Renal cortical epithelial cell (primary cell): ENCODE measurements around the gene SPDYE1. TPM values are rescaled to one million over a fixed set of nuclear protein-coding genes. Genes with fewer than 3 reads are reported as not detected.
"Not testable (repeated sequence)": the region's sequence is repeated elsewhere in the genome, so short reads cannot be mapped to it uniquely, and the experiment has no call there.

Source experiments
- DNase-seq: peaks from one replicate; pipeline ENCODE4 v3.0.0-alpha.2; 2011; ENCODE audit warnings: low read depth
- total RNA-seq: library from RNA; depleted of rRNA; stranded (reverse); fragments of >200 nt; gene quantifications from 2 replicates; pipeline ENCODE4 v1.2.3, GENCODE V29; 2014

Gene SPDYE1
- total RNA-seq, 1 donor from 2014 or later = not detected

DNA sequence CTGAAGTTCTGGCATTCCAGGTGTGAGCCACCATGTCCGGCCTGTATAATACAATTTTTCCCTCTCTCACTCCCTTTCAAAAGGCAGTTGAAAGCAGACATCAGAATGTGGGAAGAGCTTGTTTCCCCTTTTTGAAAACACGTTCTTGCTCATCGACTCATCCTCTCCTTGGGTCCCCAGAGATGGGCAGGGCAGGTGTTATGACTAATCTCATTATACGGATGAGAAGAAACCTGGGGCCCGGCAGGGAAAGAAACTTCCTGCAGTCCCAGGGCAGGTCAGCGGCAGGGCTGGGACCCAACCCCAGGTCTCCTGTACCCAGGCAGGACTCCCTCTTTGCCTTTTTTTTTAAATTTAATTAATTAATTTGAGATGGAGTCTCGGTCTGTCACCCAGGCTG lies 4.8 kb upstream of the SPDYE1 start:
- DNase-seq = peak; percentile 73

DNA sequence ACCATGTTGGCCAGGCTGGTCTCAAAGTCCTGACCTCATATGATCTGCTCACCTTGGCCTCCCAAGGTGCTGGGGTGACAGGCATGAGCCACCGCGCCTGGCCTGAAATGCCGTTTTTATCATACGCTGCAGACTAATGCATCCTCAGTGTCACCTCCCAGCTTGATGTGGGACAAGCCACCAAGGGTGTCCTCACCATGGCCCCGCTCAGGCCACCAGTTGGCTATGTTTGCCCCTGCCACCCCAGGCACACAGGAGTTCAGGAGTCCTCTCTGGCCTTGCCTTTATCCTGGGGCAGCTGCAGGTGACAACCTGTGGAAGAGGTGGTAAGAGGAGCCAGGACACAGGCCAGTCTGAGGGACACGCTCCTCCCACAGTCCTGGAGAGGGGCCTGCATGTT lies 3.0 kb upstream of the SPDYE1 start:
- DNase-seq = not testable (repeated sequence)

DNA sequence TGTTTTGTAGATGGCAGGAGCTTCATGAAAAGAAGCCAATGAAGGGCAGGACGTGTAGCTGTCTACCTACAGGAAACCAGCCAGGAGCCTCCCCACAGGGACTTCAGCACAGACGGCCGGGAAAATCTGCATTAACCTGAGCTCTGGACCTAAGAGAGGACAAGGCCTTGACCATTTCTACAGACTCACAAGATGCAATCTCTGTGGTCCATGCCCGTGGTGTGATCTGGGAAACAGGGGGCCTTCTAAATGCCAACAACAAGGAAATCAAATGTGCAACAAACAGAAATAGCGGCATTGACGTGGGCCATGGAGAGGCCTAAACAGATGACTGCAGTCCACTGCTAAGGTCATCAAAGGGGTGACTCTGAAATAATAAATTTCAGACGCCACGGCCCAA lies 14.4 kb downstream of the SPDYE1 start:
- DNase-seq = not testable (repeated sequence)

DNA sequence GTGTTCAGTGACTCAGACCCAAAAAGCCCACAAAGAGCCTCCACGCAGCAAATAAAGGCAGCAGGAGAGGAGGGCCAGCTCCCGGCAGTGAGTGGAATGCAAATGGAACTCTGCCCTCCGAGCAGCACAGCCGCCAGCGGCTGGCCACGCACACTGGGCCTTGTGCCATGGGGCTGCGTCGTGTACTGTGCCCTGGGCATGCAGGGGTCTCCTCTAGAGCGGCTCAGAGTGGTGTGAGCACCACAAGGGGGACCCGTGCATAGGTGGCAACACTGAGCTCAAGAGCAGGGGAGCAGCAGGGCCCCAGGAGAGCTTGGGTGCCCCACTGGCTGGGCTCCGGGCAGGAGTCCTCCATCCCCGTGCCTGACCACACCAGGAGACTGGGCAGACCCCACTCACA lies 17.4 kb downstream of the SPDYE1 start:
- DNase-seq = not testable (repeated sequence)

DNA sequence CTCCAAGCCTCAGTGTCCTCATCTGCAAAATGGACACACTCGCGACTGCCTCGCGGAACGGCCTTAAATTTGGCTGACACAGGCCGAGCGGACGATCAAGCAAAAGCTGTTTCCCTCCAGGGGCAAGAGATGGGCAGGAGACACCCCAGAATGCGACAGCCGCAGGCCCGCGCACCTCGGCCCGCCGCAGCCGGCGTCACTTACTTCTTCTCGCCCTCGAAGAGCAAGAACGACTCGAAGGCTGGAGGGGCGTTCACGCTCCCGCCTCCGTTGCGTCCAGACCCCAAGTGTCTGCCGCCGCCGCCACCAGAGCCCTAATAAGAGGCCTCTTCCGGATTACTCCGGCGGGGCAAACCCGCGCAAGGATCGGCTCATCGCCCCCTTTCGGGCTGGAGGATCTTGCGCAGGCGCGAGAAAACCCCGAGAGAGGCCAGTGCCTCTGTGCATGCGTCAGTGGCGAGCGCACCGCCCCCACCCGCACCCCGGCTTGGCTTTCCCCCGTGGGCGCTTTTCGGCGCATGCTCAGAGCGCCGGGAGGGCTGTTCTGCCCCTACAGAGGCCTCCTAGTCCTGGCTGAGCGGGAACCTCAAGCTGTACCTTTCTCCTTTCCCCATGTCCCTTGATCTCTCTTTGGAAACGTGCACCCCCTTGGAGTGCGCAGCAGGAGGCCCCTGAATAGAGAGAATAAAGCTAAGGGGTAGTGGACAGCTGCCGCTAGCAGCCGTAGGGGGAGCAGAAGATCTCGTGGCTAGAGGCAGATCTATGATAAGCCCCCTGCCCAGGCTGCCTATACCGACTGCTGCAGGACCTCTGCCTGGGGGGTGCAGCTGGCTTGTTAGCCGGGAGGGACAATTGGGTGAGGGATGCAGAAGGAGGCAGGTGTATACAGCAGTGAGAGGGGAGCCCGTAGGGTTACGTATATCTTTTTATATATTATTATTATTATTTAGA lies 21.4 kb downstream of the SPDYE1 start:
- peak; percentile 78 for DNase-seq

DNA sequence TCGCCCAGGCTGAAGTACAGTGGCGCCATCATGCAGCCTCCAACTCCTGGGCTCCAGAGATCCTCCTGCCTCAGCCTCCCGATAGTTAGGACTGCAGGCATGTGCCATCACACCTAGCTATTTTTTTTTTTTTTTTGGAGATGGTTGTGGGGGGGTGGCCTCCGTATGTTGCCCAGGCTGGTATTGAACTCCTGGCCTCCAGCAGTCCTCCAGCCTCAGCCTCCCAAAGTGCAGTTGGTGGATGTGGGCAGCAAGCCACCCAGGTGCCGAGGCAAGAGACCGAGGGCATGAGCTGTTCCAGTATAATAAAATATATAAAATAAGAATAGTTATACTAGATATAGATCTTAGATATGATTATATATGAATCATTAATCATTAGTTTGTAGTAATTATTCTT lies 22.1 kb downstream of the SPDYE1 start:
- DNase-seq = not testable (repeated sequence)

DNA sequence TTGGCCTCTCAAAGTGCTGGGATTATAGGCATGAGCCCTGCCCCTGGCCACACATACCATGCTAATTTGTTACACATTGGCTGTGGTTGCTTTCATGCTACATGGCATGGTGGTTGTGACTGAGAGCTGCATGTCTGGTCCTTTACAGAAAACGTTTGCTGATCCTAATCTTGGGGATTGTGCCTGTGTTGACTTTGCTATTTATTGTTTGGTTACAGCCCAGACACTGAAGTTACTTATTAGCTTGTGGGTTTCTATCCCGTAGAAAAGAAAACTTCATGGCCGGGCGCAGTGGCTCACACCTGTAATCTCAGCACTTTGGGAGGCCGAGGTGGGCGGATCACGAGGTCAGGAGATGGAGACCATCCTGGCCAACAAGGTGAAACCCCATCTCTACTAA lies 24.4 kb downstream of the SPDYE1 start:
- DNase-seq = not testable (repeated sequence)

DNA sequence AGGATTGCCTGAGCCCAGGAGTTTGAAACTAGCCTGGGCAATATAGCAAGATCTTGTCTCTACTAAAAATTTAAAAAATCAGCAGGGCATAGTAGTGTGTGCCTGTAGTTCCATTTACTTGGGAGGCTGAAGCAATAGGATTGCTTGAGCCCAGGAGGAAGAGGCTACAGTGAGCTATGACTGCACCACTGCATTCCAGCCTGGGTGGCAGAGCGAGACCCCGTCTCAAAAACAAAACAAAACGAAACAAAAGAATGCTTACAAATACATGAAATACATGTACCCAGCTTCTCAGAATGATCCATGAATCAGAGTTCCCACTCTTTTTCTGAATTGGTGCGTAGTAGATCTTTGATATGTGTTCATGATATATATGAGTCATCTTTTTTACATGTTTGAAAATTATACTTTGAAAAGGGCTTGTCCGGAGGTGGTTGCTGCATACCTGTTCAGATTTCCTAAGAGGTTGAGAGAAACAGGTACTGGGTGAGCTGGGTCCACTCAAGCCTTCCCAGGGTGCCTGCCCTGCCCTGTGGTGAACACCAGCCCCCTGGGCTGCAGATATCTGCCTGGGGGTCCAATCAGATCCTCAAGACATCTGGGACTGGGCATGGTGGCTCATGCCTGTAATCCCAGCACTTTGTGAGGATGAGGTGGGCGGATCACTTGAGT lies 25.2 kb downstream of the SPDYE1 start:
- DNase-seq = not testable (repeated sequence)

DNA sequence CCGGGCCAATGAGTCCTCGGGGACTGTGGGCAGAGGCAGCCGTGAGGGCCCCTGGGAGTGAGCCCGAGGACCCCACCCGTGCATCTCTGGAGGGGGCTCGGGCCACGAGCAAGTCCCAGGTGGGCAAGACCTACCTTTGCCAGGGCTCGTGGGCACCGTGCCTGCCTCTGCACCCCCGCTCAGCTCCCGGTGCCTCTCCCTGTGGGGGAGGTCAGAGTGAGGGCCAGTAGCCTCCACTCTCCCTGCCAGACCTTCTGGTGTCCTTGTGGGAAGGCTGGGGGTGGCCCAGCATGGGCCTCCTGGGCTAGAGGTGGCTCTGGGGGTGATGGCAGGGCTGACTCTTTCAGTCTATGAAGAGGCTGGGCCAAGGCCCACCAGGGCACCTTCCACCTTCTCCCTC lies 31.7 kb downstream of the SPDYE1 start:
- not testable (repeated sequence) for DNase-seq

DNA sequence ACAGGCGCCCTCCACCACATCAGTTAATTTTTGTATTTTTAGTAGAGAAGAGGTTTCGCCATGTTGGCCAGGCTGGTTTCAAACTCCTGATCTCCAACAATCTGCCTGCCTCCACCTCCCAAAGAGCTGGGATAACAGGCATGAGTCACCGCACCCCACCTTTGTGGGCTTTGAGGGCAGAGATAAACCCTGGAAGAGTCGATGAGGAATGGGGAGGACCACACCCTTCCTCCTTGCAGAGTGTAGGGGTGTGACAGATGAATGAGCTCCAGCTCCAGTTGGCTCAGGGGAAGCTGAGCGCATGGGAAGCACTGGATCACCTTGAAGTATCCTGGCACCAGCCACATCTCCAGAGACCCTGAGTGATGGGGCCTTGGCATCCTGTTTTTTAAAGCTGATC lies 32.3 kb downstream of the SPDYE1 start:
- not testable (repeated sequence) for DNase-seq

DNA sequence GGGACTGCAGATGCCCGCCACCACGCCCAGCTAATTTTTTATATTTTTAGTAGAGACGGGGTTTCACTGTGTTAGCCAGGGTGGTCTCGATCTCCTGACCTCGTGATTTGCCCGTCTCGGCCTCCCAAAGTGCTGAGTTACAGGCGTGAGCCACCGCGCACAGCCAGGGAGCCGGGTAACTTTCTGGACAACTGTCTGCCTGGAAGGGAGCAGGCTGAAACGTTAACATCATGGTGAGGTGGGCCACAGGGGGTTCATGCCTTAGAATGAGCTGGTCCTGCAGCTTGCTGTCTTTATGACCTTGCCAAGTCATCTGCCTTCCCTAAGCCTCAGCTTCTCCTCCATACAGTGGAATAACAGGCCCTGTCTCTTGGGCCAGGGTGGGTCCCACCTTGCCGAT lies 33.6 kb downstream of the SPDYE1 start:
- not testable (repeated sequence) for DNase-seq

DNA sequence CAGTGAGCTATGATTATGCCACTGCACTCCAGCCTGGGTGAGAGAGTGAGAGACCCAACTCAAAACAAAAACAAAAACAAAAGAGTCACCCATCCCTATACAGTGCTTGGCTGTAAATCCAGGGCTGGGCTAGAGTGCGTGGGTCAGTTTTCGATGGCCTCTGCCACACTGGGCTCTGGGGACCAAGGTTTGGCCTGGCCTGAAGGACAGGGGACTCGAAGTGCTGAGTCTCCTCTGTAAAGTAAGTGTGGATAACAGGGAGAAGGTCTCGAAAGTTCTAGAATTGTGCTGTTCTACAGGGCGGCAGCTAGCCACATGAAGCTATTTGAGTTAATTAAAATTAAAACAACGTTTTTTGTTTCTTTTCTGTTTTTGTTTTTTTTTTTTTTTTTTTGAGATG lies 34.3 kb downstream of the SPDYE1 start:
- not testable (repeated sequence) for DNase-seq

DNA sequence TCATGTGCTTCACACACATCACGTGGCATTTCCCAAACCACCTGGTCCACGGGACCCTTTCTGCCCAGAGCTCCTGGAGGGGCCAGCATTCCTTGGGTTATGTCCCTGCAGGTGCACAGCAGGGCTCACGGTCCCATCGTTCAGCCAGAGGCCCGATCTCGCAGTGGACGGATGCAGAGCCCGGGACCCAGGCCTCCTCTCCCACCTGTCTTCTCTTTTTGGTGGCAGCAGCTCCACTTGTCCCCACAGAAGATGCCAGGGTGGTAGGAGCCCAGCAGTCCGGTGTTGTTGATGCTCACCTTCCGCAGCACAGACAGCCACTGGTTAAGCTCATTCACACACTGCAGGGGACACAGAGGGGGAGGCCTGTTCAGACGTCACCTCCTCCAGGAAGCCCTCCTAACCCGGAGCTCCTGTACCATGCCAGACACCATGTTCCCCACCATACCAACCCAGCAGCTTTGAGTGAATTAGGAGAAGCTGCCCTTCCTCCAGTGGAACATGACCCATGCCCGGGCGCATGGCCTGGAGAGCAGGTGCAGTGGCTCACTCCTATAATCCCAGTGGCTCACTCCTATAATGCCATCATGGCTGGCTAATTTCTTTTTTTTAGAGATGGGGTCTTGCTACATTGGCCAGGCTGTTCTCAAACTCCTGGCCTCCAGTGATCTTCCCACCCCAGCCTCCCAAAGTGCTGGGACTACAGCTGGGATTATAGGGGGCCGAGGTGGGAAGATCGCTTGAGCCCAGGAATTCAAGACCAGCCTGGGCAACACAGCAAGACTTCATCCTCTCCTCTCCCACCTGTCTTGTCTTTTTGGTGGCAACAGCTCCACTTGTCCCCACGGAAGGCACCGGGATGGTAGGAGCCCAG lies 36.5 kb downstream of the SPDYE1 start:
- DNase-seq = not testable (repeated sequence)

DNA sequence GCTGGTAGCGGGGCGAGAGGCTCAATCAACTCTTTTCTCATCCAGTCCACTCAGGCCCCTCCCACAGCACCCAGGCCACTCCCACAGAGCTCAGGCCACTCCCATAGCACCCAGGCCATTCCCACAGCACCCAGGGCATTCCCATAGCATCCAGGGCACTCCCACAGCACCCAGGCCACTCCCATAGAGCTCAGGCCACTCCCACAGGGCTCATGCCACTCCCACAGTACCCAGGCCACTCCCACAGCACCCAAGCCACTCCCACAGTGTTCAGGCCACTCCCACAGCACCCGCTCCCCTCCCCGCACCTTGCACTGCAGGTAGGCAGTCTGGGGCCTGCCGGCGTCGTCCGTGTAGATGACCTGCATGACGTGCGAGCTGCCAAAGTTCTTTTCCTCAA lies 38.7 kb downstream of the SPDYE1 start:
- not testable (repeated sequence) for DNase-seq

DNA sequence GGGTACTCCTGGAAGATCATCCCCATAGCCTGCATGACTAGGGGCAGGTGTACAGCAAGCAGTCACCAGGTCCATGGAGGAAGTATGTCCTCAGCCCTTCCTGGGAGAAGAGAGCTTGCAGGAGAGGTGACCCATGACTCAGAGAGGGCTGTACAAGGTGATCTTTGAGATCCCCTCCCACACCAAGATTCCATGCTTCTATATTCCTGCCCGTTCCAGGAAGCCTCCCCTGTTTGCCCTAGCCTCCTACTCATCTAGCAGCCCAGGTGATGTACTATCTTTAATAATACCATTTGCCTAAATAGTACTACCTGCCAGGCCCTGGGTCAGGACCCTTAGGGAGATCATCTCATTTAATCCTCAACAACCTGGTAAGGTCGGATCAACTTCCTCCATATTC lies 40.3 kb downstream of the SPDYE1 start:
- not testable (repeated sequence) for DNase-seq

DNA sequence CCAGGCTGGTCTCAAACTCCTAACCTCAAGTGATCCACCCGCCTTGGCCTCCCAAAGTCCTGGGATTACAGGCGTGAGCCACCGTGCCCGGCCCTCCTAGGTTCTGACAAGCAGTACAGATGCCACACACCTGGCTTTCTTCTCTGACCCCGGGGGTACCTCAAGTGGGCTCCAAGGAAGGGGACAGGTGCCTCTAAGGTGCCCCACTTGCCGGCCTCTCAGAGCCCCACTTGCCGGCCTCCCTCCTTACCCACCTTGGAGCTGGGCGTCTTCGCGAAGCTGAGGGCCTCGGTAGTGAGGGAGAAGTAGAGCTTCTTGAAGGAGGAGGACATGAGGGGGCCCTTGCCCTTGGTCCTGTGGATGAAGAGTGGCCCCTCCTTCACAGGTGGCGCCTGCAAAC lies 40.9 kb downstream of the SPDYE1 start:
- DNase-seq = not testable (repeated sequence)

DNA sequence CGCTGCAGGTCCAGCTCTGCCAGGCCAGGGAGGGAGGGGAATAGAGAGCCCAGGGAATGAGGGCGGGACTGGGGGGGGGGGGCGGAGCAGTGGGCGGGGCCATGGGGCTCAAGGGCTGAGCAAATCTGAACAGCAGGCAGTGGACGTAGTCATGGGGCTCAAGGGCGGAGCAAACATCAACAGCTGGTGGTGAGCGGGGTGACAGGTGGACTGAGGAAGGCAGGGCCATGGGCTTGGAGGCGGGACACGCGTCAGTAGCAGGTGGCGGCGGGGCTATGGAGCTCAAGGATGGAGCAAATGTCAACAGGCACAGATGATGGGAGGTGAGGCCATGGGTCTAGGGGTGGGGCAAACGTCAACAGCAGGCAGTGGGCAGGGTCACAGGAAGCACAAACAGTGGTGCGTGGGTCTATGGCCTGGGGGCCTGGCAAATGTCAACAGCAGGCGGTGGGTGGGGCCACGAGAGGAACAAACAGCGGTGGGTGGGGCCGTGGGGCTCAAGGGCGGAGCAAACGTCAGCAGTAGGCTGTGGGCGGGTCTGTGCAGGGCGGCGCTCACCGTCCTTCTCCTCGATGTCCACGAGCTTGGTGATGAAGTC lies 41.4 kb downstream of the SPDYE1 start:
- peak; percentile 71 for DNase-seq

DNA sequence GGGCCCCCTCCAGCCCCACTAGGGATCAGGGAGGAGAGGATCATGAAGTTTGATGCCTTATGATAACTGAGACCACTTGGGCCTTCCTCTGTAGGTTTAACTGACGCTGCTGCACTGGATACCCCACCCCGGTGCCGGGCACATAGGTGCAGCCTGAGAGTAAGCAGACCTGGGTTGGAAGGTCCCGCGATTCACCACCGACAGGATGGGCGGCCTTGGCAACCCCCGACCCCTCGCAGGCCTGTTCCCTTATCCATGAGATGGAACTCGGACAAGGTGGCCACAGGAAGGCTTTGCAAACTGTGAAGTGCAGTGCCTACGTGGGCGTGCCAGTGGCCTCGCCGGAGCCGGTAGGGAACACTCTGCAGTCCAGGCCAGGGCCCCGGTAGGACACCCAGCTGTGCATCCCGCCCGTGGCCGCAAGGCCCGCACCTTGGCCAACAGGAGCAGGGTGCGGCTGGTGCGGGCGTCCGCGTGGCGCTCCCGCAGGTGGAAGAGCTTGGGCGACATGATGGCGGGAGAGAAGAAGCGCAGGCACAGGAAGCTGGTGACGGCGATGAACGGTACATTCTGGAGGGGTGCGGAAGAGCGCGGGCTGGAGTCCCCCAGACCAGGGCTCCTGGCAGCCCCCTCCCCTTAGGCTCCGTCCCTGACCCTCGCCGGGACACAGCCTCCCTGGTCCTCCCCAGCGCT lies 42.2 kb downstream of the SPDYE1 start:
- not testable (repeated sequence) for DNase-seq

DNA sequence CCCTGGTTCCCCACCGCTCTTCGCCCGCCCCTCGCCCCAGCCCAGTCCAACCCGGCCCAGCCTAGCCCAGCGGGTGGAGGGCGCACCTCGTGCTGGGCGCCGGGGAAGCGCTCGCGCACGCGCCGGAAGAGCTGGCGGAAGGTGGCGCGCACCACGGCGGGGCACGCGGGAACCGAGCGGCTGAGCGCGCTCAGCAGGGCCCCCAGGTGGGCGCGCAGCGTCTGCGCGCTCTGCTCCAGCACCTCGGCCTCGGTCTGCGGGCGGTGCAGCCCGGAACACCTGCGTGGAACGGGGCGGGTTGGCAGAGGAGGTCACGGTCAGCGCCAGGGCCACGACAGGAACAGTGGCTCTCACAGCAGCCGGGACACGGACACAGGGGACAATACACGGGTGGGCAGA lies 42.8 kb downstream of the SPDYE1 start:
- DNase-seq = not testable (repeated sequence)

DNA sequence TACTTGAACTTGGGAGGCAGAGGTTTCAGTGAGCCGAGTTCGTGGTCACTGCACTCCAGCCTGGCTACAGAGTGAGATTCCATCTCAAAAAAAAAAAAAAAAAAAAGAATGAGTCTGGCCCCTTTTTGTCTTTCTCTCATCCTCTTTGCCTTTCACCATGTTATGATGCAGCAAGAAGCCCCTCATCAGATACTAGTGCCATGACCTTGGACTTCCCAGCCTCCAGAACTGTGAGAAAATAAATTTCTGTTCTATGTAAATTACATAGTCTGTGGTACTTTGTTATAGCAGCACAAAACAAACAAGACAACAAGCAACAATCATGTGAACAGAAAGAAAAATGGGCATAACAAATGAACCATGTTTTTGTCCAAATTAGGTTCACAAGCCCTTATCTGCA lies 44.5 kb downstream of the SPDYE1 start:
- no peak for DNase-seq

DNA sequence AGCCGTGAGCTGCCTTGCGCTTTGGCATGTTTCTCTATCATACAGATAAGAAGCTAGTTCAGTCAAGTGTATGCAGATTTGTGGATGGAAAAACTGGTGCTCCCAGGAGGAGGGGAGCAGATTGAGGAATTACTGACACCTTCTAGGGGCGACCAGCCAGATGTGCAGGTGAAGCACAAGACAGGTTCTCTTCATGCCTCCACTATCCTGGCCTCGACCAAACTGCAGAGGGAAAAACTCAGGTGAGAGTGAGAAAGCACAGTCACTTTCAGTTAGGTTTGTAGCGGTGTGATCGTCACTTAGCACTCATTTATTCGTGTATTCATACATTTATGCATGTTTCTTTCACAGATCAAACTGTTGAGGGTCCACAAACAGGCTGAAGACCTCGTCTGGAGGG lies 46.2 kb downstream of the SPDYE1 start:
- DNase-seq = no peak
